OCI-LY7 (cell line): Measurements from ENCODE around the gene PALLD. TPM values are rescaled to one million over a fixed set of nuclear protein-coding genes. Genes with fewer than 3 reads are reported as not detected.

ENCODE experiments used
- BruUV-seq: library from RNA; stranded (reverse); fragments of 400-500 nt; replicated peaks from 2 replicates; lab custom pipeline; 2021; lab: Mats Ljungman, UMichigan
- CTCF ChIA-PET: fragments of 300-600 bp; sonication (Branson Sonifier 250); formaldehyde crosslinking; loops from one replicate; lab custom pipeline; 2022; ENCODE audit warnings: antibody characterized with exemption; ENCODE audit not compliant: unreplicated experiment; lab: Charles Lee
- POLR2A ChIA-PET: fragments of 300-600 bp; sonication (Branson Sonifier 250); formaldehyde crosslinking; loops from one replicate; lab custom pipeline; 2022; ENCODE audit warnings: antibody characterized with exemption; lab: Charles Lee
- DNase-seq: peaks from one replicate; pipeline ENCODE4 v3.0.0-alpha.2; 2015; ENCODE audit warnings: low spot score
- H2AFZ ChIP-seq: fragments of 200-600 bp; sonication (generic), shearing (Covaris generic); 2 replicates; pipeline ENCODE4 v1.6.1; 2014; ENCODE audit warnings: mild to moderate bottlenecking, antibody characterized with exemption, low read length, moderate library complexity
- H3K27ac ChIP-seq: fragments of 200-600 bp; sonication (generic); 2 replicates; pipeline ENCODE4 v1.5.1; 2014; ENCODE audit warnings: mixed run types, low read depth, mild to moderate bottlenecking, moderate library complexity, low read length, inconsistent platforms; ENCODE audit not compliant: poor library complexity, severe bottlenecking
- H3K36me3 ChIP-seq: fragments of 200-600 bp; sonication (generic); 2 replicates; pipeline ENCODE4 v1.6.1; 2014; ENCODE audit warnings: mild to moderate bottlenecking, antibody characterized with exemption, low read length, moderate library complexity, mixed read lengths; ENCODE audit not compliant: insufficient read depth
- H3K4me1 ChIP-seq: fragments of 200-600 bp; sonication (generic); 2 replicates; pipeline ENCODE4 v1.5.1; 2014; ENCODE audit warnings: mild to moderate bottlenecking, low read length; ENCODE audit not compliant: insufficient read depth, poor library complexity, severe bottlenecking
- H3K4me2 ChIP-seq: fragments of 200-600 bp; sonication (generic); 2 replicates; pipeline ENCODE4 v1.6.1; 2014; ENCODE audit warnings: mild to moderate bottlenecking, low read length
- H3K4me3 ChIP-seq: fragments of 200-600 bp; sonication (generic); 2 replicates; pipeline ENCODE4 v1.5.1; 2014; ENCODE audit warnings: mild to moderate bottlenecking, low read depth, low read length; ENCODE audit not compliant: poor library complexity, severe bottlenecking
- H3K79me2 ChIP-seq: fragments of 200-600 bp; sonication (generic); 2 replicates; pipeline ENCODE4 v1.6.1; 2016; ENCODE audit warnings: low read depth, mild to moderate bottlenecking, low read length, moderate library complexity, mixed read lengths; ENCODE audit not compliant: insufficient read depth
- H3K9me2 ChIP-seq: fragments of 200-600 bp; sonication (generic); 2 replicates; pipeline ENCODE4 v1.6.1; 2016; ENCODE audit warnings: mild to moderate bottlenecking, low read length, mixed read lengths; ENCODE audit not compliant: insufficient read depth
- H3K9me3 ChIP-seq: fragments of 200-600 bp; sonication (generic); 2 replicates; pipeline ENCODE4 v1.6.1; 2014; ENCODE audit warnings: mild to moderate bottlenecking, mixed run types, low read length, mixed read lengths
- H4K20me1 ChIP-seq: fragments of 200-600 bp; sonication (generic); 2 replicates; pipeline ENCODE4 v1.6.1; 2014; ENCODE audit warnings: mild to moderate bottlenecking, antibody characterized with exemption, low read length, moderate library complexity, mixed read lengths; ENCODE audit not compliant: insufficient read depth
- CTCF ChIP-seq: fragments of 200-600 bp; sonication (generic); conservative IDR thresholded peaks from 2 replicates; pipeline ENCODE4 v1.5.1; 2014; ENCODE audit warnings: mild to moderate bottlenecking, antibody characterized with exemption, low read length, moderate library complexity, mixed read lengths
- EZH2phosphoT487 ChIP-seq: fragments of 200-600 bp; sonication (generic); IDR thresholded peaks from 2 replicates; pipeline ENCODE4 v1.6.1; 2018; ENCODE audit warnings: low read depth, borderline replicate concordance, mild to moderate bottlenecking, mixed run types, antibody characterized with exemption, low read length, moderate library complexity, mixed read lengths
- intact Hi-C: fragments of 100-400 bp; cut with micrococcal nuclease; formaldehyde crosslinking; loops from one replicate; pipeline ENCODE4 v1.10.0; 2022; ENCODE audit not compliant: unreplicated experiment
- total RNA-seq, 2 experiments: library from RNA; depleted of rRNA in 1 of 2; stranded (reverse); fragments of >200 nt in 1 of 2; shearing (Covaris generic) in 1 of 2; gene quantifications; 2 replicates each; pipeline ENCODE4 v1.2.3, GENCODE V29; 2014 to 2022

The PALLD gene
- total RNA-seq, 2 experiments from 2014 or later, result 0.73 to 2.8 TPM

GRCh38 chr4:168569931-168570276 is 73.1 kb downstream of the PALLD start:
- ChIA-PET CTCF (no interaction called here), POLR2A (no interaction called here)
- Histone ChIP-seq H3K27ac (no peak overlapping the region), H3K36me3 (no peaks in the 10 kb centered on the region), H3K79me2 (no peaks in the 10 kb centered on the region), H3K9me3 (no peaks in the 10 kb centered on the region), H3K4me2 (no peak overlapping the region), H3K4me1 (no peaks in the 10 kb centered on the region), H2AFZ (no peak overlapping the region), H3K9me2 (no peaks in the 10 kb centered on the region), H3K4me3 (no peak overlapping the region), H4K20me1 (no peaks in the 10 kb centered on the region)
- intact Hi-C loops, result no loop called here
- TF ChIP-seq CTCF (no peak), EZH2phosphoT487 (no peak)
- no peak for DNase-seq
- BruUV-seq, result no TSS peak

- no peak overlapping the region for H3K4me3 ChIP-seq
- H3K4me1 ChIP-seq, result no peaks in the 10 kb centered on the region
- H3K4me2 ChIP-seq, result no peak overlapping the region
- no peaks in the 10 kb centered on the region for H4K20me1 ChIP-seq
- no peaks in the 10 kb centered on the region for H3K9me3 ChIP-seq
- ChIA-PET POLR2A (no interaction called here), CTCF (no interaction called here)
- DNase-seq, result no peak
- H3K36me3 ChIP-seq, result no peaks in the 10 kb centered on the region
- no peak overlapping the region for H2AFZ ChIP-seq
- no peaks in the 10 kb centered on the region for H3K79me2 ChIP-seq
- H3K27ac ChIP-seq, result no peak overlapping the region
- no TSS peak for BruUV-seq
- TF ChIP-seq CTCF (no peak), EZH2phosphoT487 (no peak)
- intact Hi-C loops, result no loop called here
- no peaks in the 10 kb centered on the region for H3K9me2 ChIP-seq
Measured at GRCh38 chr4:168570466-168570865, 73.6 kb downstream of the PALLD start.

GRCh38 chr4:168572002-168572401 is 75.2 kb downstream of the PALLD start:
- H3K4me1 ChIP-seq, result no peaks in the 10 kb centered on the region
- no peak overlapping the region for H3K4me3 ChIP-seq
- BruUV-seq, result no TSS peak
- no peaks in the 10 kb centered on the region for H4K20me1 ChIP-seq
- no peaks in the 10 kb centered on the region for H3K9me3 ChIP-seq
- no peaks in the 10 kb centered on the region for H3K79me2 ChIP-seq
- TF ChIP-seq EZH2phosphoT487 (no peak), CTCF (no peak)
- H3K27ac ChIP-seq, result no peak overlapping the region
- DNase-seq, result no peak
- H2AFZ ChIP-seq, result no peak overlapping the region
- no peak overlapping the region for H3K4me2 ChIP-seq
- H3K9me2 ChIP-seq, result no peaks in the 10 kb centered on the region
- CTCF ChIA-PET, result no interaction called here
- POLR2A ChIA-PET, result interaction anchor here (0.5 kb wide), 1 partner anchor 1495 kb away, joined by 3 read pairs; no protein-coding TSS in a partner anchor
- intact Hi-C loops, result no loop called here
- H3K36me3 ChIP-seq, result no peaks in the 10 kb centered on the region
